Hepatocyte (in vitro differentiated cells): ENCODE measurements around the gene PUS10.

Experiments
- EZH2phosphoT487 ChIP-seq: fragments of 200-600 bp; sonication (generic); IDR thresholded peaks from one replicate; pipeline ENCODE4 v1.6.1; 2018; ENCODE audit warnings: antibody characterized with exemption, mild to moderate bottlenecking, low read depth, moderate library complexity; ENCODE audit not compliant: unreplicated experiment, severe bottlenecking
- TF ChIP-seq, protein P1 (sequence below): fragments of 200-600 bp; sonication (generic); IDR thresholded peaks from 2 replicates; pipeline ENCODE4 v1.5.1; 2016; ENCODE audit warnings: antibody characterized with exemption, mild to moderate bottlenecking; ENCODE audit not compliant: poor library complexity

DNA sequence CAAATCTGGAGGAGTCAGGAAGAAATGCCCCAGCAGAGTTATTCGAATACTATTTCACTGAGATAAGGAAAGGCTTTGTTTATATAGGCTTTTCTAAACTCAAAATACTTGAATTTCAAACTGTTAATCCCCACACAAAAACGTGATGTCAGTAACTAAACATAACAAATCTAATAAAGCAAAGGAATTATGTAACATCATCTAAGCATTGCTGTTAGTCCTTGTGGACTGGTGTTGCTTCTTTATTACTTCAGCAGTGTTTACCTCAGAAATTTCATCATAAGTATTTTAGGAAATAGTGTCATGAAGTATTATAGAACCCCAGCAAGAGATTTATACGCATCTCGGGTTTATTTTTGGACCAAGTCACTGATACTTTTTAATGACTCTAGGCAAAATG is 27.9 kb upstream of the PUS10 start:
- TF ChIP-seq, protein P1, sequence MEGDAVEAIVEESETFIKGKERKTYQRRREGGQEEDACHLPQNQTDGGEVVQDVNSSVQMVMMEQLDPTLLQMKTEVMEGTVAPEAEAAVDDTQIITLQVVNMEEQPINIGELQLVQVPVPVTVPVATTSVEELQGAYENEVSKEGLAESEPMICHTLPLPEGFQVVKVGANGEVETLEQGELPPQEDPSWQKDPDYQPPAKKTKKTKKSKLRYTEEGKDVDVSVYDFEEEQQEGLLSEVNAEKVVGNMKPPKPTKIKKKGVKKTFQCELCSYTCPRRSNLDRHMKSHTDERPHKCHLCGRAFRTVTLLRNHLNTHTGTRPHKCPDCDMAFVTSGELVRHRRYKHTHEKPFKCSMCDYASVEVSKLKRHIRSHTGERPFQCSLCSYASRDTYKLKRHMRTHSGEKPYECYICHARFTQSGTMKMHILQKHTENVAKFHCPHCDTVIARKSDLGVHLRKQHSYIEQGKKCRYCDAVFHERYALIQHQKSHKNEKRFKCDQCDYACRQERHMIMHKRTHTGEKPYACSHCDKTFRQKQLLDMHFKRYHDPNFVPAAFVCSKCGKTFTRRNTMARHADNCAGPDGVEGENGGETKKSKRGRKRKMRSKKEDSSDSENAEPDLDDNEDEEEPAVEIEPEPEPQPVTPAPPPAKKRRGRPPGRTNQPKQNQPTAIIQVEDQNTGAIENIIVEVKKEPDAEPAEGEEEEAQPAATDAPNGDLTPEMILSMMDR, result no peak
- no peak for TF ChIP-seq EZH2phosphoT487
